GM18499 (cell line): ENCODE results near the gene ZSCAN12.
"Not testable (repeated sequence)": the region's sequence is repeated elsewhere in the genome, so short reads cannot be mapped to it uniquely, and the experiment has no call there.

Experiments
- ATAC-seq: cut with Tn5 transposase; IDR thresholded peaks from one replicate; pipeline ENCODE4 v1.9.1; 2021; ENCODE audit warnings: moderate number of reproducible peaks; ENCODE audit not compliant: insufficient read depth, unreplicated experiment

ZSCAN12 gene

DNA sequence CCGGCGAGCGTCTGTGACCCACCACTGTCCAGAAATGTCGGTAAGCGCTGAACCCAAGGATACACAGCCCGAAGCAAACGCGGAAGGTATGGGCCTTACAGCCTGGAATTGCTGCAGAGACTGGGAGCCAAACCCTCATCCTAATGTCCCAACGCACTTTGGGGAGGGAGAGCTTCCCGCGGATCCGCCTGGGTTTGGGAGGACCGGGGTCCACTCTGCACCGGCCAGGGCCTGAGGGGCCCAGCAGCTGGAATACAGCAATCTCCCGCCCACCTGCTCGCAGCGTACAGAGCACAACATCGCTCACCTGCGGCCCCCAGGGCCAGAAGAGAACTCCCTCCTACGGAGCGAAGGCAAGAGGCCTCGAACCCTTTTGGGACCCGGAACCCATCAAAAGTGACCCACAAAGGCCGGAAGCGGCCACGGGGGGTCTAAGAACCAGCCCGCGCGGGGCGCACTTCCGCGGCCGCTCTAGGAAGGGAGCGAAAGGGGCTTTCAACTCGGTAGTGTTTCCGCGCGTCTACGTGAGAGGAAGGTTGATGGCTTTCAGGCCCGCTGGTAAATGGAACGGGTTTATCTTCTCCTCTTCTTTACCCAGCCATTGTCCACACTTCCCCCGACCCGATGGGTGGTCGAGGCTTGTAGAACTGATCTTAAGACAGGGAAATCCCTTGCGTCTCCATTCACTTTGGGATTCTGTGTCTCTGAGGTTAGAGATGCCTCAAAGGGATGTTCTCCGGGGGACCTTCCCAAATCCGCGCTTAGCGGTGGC is at the start of gene ZSCAN12:
ZSCAN12 (minus strand) TSS at position 398 of the 772 bp plus-strand sequence. CDS start 1,342 bp downstream, outside the sequence.
- ATAC-seq, result no peak

GRCh38 chr6:28449056-28449455 is 49.5 kb upstream of the ZSCAN12 start:
- no peak for ATAC-seq

DNA sequence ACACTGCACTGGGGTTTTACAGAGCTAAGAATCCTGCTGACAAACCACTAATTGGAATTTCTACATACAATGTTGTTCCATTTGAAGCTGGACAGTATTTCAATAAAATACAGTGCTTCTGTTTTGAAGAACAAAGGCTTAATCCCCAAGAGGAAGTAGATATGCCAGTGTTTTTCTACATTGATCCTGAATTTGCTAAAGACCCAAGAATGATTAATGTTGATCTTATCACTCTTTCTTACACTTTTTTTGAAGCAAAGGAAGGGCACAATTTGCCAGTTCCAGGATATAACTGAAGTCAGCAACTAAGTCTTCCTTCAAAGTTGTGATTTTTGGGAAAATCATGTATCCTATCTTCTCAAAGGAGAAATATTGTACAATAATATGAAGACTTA is 48.0 kb upstream of the ZSCAN12 start:
- ATAC-seq, result not testable (repeated sequence)

- no peak for ATAC-seq
Observed at GRCh38 chr6:28446818-28447511, 47.4 kb upstream of the ZSCAN12 start.

DNA sequence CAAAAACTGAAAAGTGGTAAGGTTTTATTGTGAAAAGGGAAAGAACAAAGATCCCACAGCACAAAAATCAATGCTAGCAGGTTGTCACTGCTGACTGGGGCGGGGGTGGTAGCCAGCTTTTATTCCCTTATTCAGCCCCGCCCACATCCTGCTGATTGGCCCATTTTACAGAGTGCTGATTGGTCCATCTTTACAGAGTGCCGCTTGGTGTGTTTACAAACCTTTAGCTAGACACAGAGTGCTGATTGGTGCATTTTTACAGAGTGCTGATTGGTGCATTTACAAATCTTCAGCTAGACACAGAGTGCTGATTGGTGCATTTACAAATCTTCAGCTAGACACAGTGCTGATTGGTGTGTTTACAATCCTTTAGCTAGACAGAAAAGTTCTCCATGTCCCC is 45.2 kb upstream of the ZSCAN12 start:
- not testable (repeated sequence) for ATAC-seq

DNA sequence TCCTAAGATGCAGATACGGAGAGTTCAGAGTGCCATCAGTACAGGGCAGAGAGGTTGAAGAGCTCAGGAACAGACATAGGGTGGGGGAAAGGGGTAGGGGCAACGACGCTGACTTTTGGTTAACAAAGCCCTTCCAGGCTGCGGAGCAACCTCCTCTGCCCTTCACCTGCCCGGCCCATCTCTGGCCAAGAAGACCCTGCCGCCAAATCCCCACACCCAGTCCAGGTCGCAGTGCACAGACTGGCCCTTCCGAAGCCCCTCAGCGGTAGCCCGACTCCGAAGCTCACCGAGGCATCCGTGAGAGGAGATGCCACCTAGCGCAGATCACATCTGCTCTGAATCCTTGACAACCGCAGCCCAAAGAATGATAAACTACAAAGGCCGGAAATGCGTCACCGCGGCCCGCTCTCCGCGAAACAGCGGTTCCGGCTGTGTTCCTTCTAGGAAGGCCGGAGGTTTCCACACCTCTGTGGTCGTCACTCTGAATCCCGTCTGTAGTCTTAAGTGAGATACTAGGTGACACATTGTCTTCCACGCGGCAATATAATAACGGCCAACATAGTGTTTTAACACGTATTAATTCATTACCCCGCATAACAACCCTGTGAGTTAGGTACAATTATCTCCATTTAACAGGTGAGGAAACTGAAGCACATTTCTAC is 43.7 kb upstream of the ZSCAN12 start, which contains the start of gene ZSCAN23:
ZSCAN23 (minus strand) TSS at position 380 of the 662 bp plus-strand sequence. CDS start 7,225 bp downstream, outside the sequence.
- ATAC-seq, result peak; percentile 74

- no peak for ATAC-seq
Observed at GRCh38 chr6:28442586-28442985, 43.0 kb upstream of the ZSCAN12 start.

- ATAC-seq, result no peak
Observed at GRCh38 chr6:28436404-28436803, 36.9 kb upstream of the ZSCAN12 start.

DNA sequence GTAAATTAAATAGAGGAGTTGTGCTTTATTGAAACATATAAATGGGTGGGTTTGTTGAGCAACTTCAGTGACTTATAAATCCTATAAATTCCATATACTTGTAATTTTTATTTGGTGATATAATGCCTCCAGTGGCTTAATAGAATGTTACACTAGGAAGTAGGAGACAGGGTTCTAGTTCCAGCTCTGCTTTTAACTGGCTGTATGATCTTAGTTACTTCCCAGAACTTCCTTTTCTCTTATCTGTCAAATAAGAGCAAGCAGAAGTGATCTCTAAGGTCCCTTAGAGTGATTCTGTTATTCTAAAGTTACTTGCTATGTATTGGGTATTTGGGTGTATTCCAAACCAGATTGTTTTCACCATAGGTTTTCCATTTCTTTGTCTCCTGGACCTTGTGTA is 33.6 kb upstream of the ZSCAN12 start:
- ATAC-seq, result no peak

- ATAC-seq, result no peak
Observed at GRCh38 chr6:28429781-28430180, 30.2 kb upstream of the ZSCAN12 start.

DNA sequence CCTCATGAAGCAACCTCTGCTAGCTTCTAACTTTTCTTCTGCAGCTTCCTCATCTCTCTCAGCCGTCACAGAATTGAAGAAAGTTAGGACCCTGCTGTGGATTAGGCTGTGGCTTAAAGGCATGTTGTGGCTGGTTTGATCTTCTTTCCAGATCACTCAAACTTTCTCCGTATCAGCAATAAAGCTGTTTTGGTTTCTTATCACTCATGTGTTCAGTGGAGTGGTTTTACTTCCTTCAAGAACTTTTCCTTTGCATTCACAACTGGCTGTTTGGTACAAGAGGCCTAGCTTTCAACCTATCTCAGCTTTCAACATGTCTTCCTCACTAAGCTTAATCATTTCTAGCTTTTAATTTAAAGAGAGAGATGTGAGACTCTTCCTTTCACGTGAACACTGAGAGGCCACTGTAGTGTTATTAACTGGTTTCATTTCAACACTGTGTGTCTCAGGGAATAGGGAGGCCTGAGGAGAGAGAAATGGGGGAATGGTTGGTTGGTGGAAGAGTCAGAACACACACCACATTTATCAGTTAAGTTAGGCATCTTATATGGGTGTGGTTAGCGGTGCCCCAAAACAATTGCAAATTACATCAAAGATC is 26.5 kb upstream of the ZSCAN12 start:
- ATAC-seq, result no peak

DNA sequence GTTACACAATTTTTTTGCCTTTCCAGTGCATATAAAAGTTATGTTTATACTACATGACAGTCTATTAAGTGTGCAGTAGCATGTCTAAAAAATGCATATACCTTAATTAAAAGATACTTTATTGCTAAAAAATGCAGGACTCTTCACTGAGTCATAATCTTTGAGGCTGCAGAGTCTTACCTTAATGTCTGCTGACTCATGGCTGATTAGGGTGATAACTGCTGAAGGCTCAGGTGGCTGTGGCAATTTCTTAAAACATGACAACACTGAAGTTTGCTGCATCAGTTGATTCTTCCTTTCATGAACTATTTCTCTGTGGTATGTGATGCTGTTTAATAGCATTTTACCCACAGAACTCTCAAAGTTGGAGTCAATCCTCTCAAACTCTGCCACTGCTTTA is 24.6 kb upstream of the ZSCAN12 start:
- no peak for ATAC-seq

DNA sequence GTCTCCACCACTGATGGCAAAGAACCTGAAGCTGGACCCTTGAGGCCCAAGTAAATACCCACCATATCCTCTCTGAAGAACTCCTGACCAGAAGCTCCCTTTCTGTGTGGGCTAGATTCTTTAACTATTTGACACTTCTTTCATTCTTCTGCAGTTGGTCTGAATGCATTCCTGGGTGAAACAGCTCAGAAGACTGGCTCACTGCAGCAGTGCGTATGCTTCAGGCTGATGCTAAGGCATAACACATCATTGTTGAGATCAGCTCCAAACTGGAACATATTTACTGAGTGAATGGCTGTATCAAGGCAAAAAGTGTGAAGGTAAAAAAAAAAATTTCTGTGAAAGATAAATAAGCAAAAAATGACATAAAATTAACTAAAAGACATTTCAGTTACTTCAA is 24.0 kb upstream of the ZSCAN12 start:
- no peak for ATAC-seq

DNA sequence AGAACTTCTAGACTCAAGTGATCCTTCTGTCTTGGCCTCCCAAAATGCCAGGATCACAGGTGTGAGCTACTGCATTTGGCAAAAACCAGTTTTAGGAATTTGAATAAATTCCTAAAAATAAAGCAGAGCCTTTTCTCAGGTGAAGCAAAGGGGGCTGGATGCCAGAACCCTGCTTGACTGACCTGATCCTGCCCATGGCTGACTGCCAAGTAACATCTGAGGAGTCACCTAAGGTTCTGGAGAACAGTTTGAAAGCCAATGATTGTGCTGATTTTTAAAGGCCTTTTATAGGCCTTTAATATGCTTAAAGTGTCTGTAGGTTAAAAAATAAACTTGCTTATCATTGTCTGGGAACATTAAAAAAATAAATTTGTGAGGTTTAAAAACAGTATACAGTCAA is 14.1 kb upstream of the ZSCAN12 start:
- no peak for ATAC-seq

DNA sequence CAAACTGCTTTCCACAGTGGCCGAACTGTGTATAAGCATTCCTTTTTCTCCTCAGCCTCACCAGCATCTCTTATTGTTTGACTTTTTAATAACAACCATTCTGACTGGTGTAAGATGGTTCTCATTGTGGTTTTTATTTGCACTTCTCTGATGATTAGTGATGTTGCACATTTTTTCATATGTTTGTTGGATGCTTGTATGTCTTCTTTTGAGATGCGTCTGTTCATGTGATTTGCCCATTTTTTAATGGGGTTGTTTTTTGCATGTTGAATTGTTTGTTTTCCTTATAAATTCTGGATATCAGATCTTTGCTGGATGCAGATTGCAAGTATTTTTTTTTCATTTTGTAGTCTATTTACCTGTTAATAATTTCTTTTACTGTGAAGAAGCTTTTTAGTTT is 11.2 kb upstream of the ZSCAN12 start:
- ATAC-seq, result no peak

- no peak for ATAC-seq
Observed at GRCh38 chr6:28408076-28408802, 8.7 kb upstream of the ZSCAN12 start.

- ATAC-seq, result no peak
Observed at GRCh38 chr6:28407401-28407800, 7.9 kb upstream of the ZSCAN12 start.

DNA sequence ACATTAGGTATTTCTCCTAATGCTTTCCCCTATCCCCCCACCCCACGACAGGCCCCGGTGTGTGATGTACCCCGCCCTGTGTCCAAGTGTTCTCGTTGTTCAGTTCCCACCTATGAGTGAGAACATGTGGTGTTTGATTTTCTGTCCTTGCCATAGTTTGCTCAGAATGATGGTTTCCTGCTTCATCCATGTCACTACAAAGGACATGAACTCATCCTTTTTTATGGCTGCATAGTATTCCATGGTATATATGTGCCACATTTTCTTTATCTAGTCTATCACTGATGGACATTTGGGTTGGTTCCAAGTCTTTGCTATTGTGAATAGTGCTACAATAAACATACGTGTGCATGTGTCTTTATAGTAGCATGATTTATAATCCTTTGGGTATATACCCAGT is 4.4 kb upstream of the ZSCAN12 start:
- ATAC-seq, result not testable (repeated sequence)

- no peak for ATAC-seq
Observed at GRCh38 chr6:28402197-28402596, 2.6 kb upstream of the ZSCAN12 start.

DNA sequence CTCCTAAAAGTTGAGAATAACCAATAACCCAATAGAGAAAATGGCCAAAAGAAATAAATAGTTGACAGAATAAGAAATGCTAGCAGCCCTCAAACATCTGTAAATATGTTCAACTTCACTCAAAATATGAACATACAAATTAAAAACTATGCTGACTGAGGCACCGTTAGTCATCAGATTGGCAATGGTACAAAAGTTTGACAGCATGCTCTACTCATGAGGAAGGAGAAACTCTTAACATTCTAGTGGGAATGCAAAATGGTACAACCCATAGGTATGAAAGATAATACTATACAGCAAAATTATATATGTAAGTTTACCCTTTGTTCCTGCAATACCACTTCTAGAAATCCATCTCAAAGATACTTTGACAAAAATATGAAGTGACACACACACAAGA is 1.6 kb upstream of the ZSCAN12 start:
- no peak for ATAC-seq
